Spleen (tissue), 11 donors: Measurements from ENCODE around the gene TMEM100. TPM values are rescaled to one million over a fixed set of nuclear protein-coding genes. Genes with fewer than 3 reads are reported as not detected.

ENCODE experiments used
- DNase-seq: peaks from one replicate; pipeline ENCODE4 v3.0.0-alpha.2; 2020
- H3K27ac ChIP-seq, 8 donors: fragments of 200-600 bp; sonication (generic) in 7 of 8; 1 replicate in 4 of 8; 2 replicates in 4 of 8; pipeline versions ENCODE4 v1.5.0 to v1.8.0; 2016 to 2021; ENCODE audit warnings: inconsistent platforms in 4 of 8, mild to moderate bottlenecking in 4 of 8, moderate library complexity in 1 of 8
- H3K27me3 ChIP-seq, 7 donors: fragments of 200-600 bp; sonication (generic) in 6 of 7; replicated peaks in 1 of 7; 1 replicate in 4 of 7; 2 replicates in 3 of 7; pipeline versions ENCODE4 v1.5.0 to v1.8.0; 2016 to 2021; ENCODE audit warnings: inconsistent platforms in 3 of 7, mild to moderate bottlenecking in 1 of 7
- H3K36me3 ChIP-seq, 6 donors: fragments of 200-600 bp; sonication (generic) in 5 of 6; 1 replicate in 4 of 6; 2 replicates in 2 of 6; pipeline versions ENCODE4 v1.5.0 to v1.8.0; 2016 to 2021; ENCODE audit warnings: inconsistent platforms in 2 of 6
- H3K4me1 ChIP-seq, 6 donors: fragments of 200-600 bp; sonication (generic) in 5 of 6; 1 replicate in 3 of 6; 2 replicates in 3 of 6; pipeline versions ENCODE4 v1.5.0 to v1.8.0; 2016 to 2021; ENCODE audit warnings: inconsistent platforms in 3 of 6
- H3K4me3 ChIP-seq, 8 donors: fragments of 200-600 bp; sonication (generic) in 7 of 8; 1 replicate in 4 of 8; 2 replicates in 4 of 8; pipeline versions ENCODE4 v1.5.0 to v1.8.0; 2016 to 2021; ENCODE audit warnings: inconsistent platforms in 4 of 8, mild to moderate bottlenecking in 4 of 8, moderate library complexity in 2 of 8
- H3K9me3 ChIP-seq, 8 donors: fragments of 200-600 bp; sonication (generic) in 7 of 8; 1 replicate in 4 of 8; 2 replicates in 4 of 8; pipeline versions ENCODE4 v1.5.0 to v1.8.0; 2016 to 2021; ENCODE audit warnings: inconsistent platforms in 4 of 8
- CTCF ChIP-seq, 11 experiments: fragments of 200-600 bp in 7 of 11; fragments of 450-650 bp in 4 of 11; sonication (generic) in 4 of 11; IDR thresholded peaks in 8 of 11; conservative IDR thresholded peaks in 3 of 11; 1 replicate in 7 of 11; 2 replicates in 4 of 11; pipeline versions ENCODE4 v1.4.0 to v1.8.0; 2016 to 2021; ENCODE audit warnings: antibody characterized with exemption in 11 of 11, inconsistent platforms in 4 of 11, mild to moderate bottlenecking in 1 of 11
- POLR2A ChIP-seq, 3 donors: fragments of 450-650 bp; IDR thresholded peaks; one replicate each; pipeline ENCODE4 v1.5.1; 2017; ENCODE audit warnings: antibody characterized with exemption in 3 of 3, mild to moderate bottlenecking in 1 of 3
- POLR2AphosphoS5 ChIP-seq, 3 donors: sonication (generic); formaldehyde crosslinking; IDR thresholded peaks; one replicate each; pipeline ENCODE4 v1.5.1; 2017; ENCODE audit warnings: antibody characterized with exemption in 3 of 3
- WGBS, 5 donors: extraction: QIAGEN DNeasy Blood & Tissue Kit in 3 of 5; methylation state at CpG; one replicate each; pipeline versions ENCODE4 v1.1.5 to v1.1.7; 2013 to 2018; 5-methylcytosine and 5-hydroxymethylcytosine counted together
- intact Hi-C: fragments of 100-400 bp; cut with DNase I; formaldehyde crosslinking; loops from one replicate; pipeline ENCODE4 v1.15.0; 2023; ENCODE audit warnings: low total_unique reads
- polyA plus RNA-seq, 3 donors: library from polyadenylated mRNA; stranded (reverse); fragments of 200-250 nt; gene quantifications; one replicate each; pipeline ENCODE4 v1.2.1, GENCODE V29; 2013
- total RNA-seq, 7 donors: library from RNA; depleted of rRNA in 3 of 7; stranded (reverse); fragments of >200 nt in 3 of 7; fragmentation: NEBNext Ultra II Directional in 4 of 7; extraction: Animal tissue kit (Norgen Biotek cat#: 25700) in 4 of 7; gene quantifications; one replicate each; pipeline versions ENCODE4 v1.1.0 to v1.2.1, GENCODE V29; 2016 to 2021
- donor health status: healthy with polysubstance abuse.
- donor health status: DM: no; HTN: no; CAD: no; lungs with moderate emphysema.
- donor health status: DM: no; HTN: no; CAD: no.
- donor health status: Bipolar disorder and iron deficiency.
- donor health status: healthy.
- donor health status: DM: no; HTN: no; CAD: no.
- donor health status: DM: yes; HTN: yes; CAD: no.

Gene TMEM100
- total and polyA plus RNA-seq, 10 donors, result 1.3 to 19.8 (median 3.5) TPM

DNA sequence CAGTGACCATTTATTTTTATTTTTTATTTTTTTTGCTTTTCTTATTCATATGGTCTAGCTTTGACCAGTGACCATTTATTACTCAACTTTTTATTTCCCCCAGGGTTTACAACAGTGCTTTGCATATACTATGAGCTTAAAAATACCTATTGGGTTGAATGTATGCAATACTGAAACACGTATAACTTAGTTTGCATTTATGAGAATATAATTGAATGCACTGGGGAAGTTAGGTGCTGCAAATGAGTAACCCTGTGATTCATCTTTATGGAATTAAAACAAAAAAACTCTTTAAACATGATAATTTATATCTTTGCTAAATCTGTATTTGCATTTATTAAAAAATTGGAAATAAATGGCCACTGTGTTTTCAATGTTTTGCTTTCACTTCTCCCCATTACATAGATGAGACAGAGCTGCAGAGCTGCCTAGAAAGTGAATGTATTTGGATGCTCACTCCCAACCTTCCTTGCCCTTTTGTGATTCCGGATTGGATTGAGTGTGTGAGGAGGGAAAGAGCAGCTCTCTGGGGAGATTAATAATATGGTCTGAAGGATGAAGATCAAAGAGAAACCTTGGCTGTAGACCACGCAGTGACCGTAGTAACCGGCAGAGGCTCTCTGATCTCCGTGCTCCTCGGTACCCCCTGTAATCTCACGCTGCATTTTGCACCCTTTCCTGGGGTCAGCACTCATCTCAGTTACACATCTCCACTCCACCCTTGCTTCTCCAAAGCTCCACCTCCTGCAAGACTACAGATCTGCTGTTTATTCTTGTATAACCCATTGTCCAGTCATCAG is 14.3 kb downstream of the TMEM100 start:
- H3K27ac ChIP-seq, result no peak overlapping the region
- WGBS, 5 donors, result 69 to 83% (median 79%) methylated on average over 8 of the region's 8 CpGs

GRCh38 chr17:55706808-55707773 is 15.6 kb downstream of the TMEM100 start:
- no peak for DNase-seq
- intact Hi-C loops, result no loop called here
- no peaks in the 10 kb centered on the region for H3K36me3 ChIP-seq
- TF ChIP-seq POLR2A (IDR thresholded peaks at IDR 0.05) (no peak), POLR2AphosphoS5 (IDR thresholded peaks at IDR 0.05) (peak in 1 of 3 donors; percentile 19)
- H3K27ac ChIP-seq, result peak overlapping the region in 6 of 8 donors; percentile 16 to 67 (median 42)
- no peak overlapping the region for H3K4me3 ChIP-seq
- peaks cover 0 to 2% (median 0%) of the 10 kb centered on the region in 8 donors for H3K9me3 ChIP-seq
- H3K27me3 ChIP-seq, result no peaks in the 10 kb centered on the region
- WGBS, 5 donors, result 61 to 84% (median 72%) methylated on average over 11 of the region's 11 CpGs
- H3K4me1 ChIP-seq, result peaks cover 0 to 26% (median 3%) of the 10 kb centered on the region in 6 donors

More for the DNA sequence above, 14.3 kb downstream of the TMEM100 start:
- H3K36me3 ChIP-seq, result no peaks in the 10 kb centered on the region
- no peaks in the 10 kb centered on the region for H3K27me3 ChIP-seq
- H3K9me3 ChIP-seq, result no peaks in the 10 kb centered on the region
- intact Hi-C loops, result no loop called here
- DNase-seq, result no peak
- H3K4me3 ChIP-seq, result no peak overlapping the region
- no peak for TF ChIP-seq POLR2AphosphoS5 (IDR thresholded peaks at IDR 0.05)
- no peak for TF ChIP-seq CTCF (IDR thresholded peaks at IDR 0.05 in 8 of 11, conservative IDR thresholded peaks at IDR 0.05 in 3 of 11)
- no peak for TF ChIP-seq POLR2A (IDR thresholded peaks at IDR 0.05)
- H3K4me1 ChIP-seq, result peaks cover 0 to 26% (median 3%) of the 10 kb centered on the region in 6 donors

- no peaks in the 10 kb centered on the region for H3K27me3 ChIP-seq
- no peak overlapping the region for H3K4me3 ChIP-seq
- H3K27ac ChIP-seq, result peak overlapping the region in 2 of 8 donors; percentile 36 to 63
- H3K4me1 ChIP-seq, result peaks cover 0 to 26% (median 3%) of the 10 kb centered on the region in 6 donors
- intact Hi-C loops, result no loop called here
- no peak for DNase-seq
- H3K36me3 ChIP-seq, result no peaks in the 10 kb centered on the region
- peaks cover 0 to 13% (median 5%) of the 10 kb centered on the region in 8 donors for H3K9me3 ChIP-seq
- TF ChIP-seq POLR2AphosphoS5 (IDR thresholded peaks at IDR 0.05), result no peak
- TF ChIP-seq POLR2A (IDR thresholded peaks at IDR 0.05), result no peak
- no peak for TF ChIP-seq CTCF (IDR thresholded peaks at IDR 0.05 in 8 of 11, conservative IDR thresholded peaks at IDR 0.05 in 3 of 11)
These were observed 16.8 kb downstream of the TMEM100 start for GRCh38 chr17:55705847-55706246.

- Histone ChIP-seq H3K9me3 (peaks cover 0 to 15% (median 5%) of the 10 kb centered on the region in 8 donors), H3K27ac (no peak overlapping the region), H3K4me3 (no peak overlapping the region), H3K36me3 (no peaks in the 10 kb centered on the region), H3K4me1 (peaks cover 0 to 26% (median 3%) of the 10 kb centered on the region in 6 donors), H3K27me3 (no peaks in the 10 kb centered on the region)
- intact Hi-C loops, result no loop called here
- 43 to 83% (median 52%) methylated on average over 1 of the region's 1 CpG for WGBS, 5 donors
- TF ChIP-seq POLR2AphosphoS5 (IDR thresholded peaks at IDR 0.05) (no peak), POLR2A (IDR thresholded peaks at IDR 0.05) (no peak)
- no peak for DNase-seq
These were observed 18.3 kb downstream of the TMEM100 start for GRCh38 chr17:55704401-55704800.
